ENCODE data around the gene NLRP10.
A peak's percentile ranks its signal among the peaks of the same experiment; 100 is the strongest.
"Not testable (repeated sequence)": the region's sequence is repeated elsewhere in the genome, so short reads cannot be mapped to it uniquely, and the experiment has no call there.

Gene NLRP10, protein sequence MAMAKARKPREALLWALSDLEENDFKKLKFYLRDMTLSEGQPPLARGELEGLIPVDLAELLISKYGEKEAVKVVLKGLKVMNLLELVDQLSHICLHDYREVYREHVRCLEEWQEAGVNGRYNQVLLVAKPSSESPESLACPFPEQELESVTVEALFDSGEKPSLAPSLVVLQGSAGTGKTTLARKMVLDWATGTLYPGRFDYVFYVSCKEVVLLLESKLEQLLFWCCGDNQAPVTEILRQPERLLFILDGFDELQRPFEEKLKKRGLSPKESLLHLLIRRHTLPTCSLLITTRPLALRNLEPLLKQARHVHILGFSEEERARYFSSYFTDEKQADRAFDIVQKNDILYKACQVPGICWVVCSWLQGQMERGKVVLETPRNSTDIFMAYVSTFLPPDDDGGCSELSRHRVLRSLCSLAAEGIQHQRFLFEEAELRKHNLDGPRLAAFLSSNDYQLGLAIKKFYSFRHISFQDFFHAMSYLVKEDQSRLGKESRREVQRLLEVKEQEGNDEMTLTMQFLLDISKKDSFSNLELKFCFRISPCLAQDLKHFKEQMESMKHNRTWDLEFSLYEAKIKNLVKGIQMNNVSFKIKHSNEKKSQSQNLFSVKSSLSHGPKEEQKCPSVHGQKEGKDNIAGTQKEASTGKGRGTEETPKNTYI

DNA sequence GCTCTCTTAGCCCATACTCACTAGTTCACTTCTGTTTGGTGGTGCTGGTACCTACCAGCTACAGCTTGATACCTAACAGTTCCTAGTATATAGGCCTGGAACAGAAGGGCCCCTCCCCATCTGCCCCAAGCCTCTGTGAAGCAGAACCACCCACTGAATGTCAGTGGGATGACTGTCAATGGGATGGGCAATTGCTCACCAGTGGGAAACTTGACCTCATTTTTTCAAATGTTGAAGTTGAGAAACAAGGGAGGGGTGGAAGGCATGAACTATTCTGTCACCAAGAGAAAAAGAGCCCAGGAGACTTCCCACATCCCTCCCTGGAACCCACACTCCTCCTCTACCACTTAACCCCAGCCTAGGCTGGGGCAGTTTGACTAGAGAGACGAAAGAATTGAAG lies at the start of gene NLRP10:
Gene NLRP10 (minus strand): TSS at position 62 of the 400 bp plus-strand sequence. CDS start 1,952 bp downstream, outside the sequence.
- DNase-seq (ENCODE audit: low read depth, low spot score) = no peak

DNA sequence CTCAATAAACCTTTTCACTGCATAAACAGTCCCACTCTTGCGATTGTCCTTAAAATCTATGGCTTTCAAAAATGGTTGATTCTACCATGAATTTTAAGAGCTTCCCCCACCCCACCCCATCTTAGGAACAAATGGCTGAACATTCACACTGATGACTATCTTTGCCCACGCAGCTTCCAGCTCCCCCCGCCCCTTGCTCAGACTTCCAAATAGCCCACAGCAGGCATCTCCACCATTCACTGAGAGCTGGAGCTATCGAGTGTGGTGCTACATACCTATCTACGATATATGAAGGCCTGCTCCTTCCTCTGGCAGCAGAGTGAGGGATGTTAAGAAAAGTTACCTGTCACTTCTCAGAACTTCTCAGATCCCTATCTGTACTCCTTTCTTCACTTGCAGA lies 48.6 kb upstream of the NLRP10 start:
- no peak for DNase-seq (ENCODE audit: low read depth, low spot score)

DNA sequence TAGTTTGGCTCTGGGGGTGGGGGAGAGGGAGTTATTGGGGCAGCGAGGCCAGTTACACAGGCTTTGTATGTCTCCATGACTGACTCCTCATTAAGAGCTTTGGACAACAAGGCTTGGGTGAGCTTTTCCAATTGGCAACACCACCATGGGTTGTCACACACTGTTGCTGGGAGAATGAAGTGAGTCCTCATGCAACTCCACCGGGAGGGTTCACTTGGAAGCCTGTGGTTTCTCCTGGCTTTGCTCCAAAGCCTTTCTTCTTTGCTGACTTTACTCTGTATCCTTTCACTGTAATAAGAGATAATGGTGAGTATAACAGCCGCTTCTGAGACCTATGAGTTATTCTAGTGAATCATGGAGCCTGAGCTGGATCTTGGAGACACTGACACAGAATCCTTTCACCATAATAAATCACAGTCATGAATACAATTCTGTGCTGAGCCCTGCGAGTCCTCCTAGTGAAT lies 46.8 kb upstream of the NLRP10 start:
- no peak for DNase-seq (ENCODE audit: low read depth, low spot score)

DNA sequence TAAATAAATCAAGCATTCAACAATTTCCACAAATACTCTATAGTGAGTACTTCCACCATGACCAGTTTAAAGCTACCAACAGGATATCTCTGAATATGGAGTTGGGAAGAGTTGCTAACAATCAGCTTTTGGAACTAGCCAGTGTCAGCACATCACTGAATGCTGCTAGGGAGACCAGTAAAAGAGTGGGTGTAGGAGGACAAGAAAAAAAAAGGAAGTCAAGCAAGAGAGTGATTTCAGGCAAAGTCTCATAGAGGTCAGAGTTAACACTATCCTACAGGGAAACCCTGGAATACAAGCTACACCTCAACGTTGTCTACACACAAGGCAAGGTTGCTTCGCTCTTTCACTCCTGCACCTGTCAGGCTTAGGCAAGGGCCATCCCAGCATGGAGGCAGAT lies 46.1 kb upstream of the NLRP10 start:
- DNase-seq (ENCODE audit: low read depth, low spot score) = no peak

DNA sequence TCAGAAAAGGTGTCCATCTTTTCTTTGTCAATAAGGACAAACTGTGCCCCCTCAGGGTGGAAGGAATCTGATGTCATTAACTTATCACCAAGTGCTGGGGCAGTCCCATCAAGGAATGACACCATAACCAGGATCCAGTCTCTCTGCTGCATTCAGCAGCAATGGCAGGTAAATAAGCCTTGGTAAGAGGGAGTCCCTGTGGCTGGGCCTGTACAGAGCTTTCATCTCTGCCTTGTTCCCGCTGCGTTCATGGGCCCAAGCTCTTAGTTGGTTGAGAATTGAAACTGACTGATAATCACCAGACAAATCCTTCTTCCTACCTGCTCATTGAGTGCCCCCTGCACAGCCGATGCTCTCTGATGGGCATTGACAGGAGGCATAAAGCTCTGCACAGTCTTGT lies 44.6 kb upstream of the NLRP10 start:
- no peak for DNase-seq (ENCODE audit: low read depth, low spot score)

DNA sequence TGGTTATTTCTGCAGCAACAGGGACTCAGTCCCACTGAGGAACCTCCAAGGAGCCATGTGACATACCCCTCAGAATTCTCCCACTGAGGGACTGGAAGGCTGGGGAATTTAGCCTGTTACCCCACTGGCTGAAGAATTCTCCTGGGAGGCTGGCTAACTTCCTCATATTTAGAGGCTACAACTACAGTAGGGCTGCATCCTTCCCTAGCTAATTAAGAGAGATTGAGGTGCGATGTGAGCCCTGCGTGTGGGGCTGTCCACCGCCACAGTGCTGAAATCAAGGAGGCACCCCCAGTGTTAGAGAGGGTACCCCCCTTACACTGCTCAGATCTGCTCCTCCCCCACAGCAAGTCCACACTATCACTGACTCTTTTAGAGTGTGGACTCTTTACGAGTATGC lies 43.0 kb upstream of the NLRP10 start:
- DNase-seq (ENCODE audit: low read depth, low spot score) = no peak

DNA sequence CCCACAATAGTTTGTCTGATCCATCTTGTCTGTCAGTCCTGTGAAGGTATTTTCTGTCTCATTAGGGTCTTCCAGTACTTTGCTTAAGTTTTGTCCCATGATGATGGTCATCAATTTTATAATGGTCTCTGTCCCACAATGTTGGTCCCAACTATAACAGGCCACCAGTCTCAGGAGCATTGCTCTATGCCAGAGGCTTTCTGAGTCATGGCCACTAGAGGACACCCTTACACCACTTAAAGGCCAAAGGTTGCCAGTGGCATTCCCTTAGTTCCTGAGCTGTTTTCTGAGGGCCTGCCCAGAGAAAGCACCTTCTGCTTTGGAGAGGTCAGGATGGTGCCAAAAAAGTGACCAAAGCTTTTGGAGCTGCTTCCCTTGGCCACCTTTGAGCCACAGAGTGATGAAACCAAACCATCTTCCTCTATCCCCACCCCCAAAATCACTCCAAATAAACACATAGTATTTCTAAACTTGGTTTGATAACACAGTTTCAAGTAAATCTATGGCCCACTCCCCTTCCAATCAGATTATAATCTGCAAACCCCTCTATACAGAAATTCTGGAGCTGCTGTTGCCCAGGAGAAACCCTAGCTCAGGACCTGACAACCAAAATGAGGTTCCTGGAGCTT lies 41.2 kb upstream of the NLRP10 start:
- peak; percentile 33 for DNase-seq (ENCODE audit: low read depth, low spot score)

DNA sequence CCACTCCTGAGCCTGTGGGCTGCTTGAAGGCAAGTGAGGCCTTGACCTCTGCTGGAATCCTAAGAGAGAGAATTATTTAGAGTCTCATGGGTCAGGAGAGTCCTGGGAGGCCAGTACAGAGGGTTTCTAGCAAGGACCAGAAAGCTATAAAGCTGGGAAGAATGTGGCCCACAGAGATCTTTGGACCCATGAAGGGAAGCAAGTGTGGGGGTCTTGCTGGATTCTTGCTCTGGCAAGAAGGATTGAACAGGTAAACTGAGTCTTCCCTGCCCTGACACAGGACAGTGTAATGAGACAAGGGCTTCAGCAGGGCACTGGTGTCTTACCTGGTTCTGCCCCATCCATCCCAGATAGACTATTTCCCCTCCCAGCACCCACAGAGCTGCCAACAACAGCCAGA lies 40.3 kb upstream of the NLRP10 start:
- DNase-seq (ENCODE audit: low read depth, low spot score) = no peak

DNA sequence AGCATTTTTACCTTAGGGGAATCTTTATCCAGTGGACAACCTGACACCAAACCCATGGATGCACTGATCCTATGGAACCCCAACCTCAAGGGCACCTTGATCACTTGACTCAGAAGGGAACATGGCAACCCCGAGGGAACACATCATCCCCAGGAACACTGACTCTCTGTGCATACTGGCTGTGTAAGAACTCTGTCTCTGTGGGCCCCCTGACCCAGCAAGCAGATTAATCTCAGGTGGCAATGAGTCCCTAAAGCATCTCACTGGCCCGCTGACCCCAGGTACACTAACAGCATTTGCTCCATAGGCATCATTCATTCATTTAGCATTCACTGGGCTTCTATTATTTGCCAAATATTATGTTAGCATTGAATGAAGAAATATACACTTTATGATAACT lies 38.8 kb upstream of the NLRP10 start:
- DNase-seq (ENCODE audit: low read depth, low spot score) = no peak

DNA sequence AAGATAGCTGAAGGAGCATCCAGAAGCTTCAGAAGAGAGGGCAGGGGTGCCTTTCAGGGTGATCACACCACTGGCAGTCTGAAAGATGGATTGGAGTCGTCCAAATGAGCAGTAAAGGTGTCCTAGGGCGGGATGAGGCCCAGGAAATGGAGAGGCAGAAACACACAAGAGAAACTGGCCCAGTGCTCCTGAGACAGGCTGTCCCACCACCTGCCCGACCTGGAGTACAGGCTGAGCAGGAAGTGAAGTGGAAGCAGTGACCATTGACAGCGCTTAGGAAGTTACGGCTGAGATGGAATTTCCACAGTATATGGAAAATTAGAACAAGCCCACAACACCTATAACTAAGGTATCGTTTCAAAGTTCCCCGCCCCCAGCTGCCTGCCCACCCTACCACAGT lies 37.9 kb upstream of the NLRP10 start:
- no peak for DNase-seq (ENCODE audit: low read depth, low spot score)

DNA sequence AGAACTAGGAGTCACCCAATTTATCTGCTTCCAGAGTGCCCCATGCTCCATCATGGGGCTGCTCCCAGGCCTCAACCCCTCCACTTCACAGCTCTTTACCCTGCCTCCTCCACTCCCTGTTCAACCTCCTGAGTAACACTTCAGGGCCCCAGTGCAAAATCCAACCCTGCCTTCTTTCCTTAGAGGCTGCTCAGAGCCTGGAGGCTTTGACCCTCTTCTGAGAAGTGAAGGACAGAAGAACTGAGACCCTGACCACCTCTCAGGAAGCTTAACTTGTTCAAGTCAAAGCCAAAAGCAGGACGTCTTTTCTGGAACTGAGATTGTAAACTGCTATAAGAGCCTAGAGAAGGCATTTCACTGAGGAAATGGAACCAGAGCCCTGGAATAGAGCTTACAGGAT lies 37.4 kb upstream of the NLRP10 start:
- no peak for DNase-seq (ENCODE audit: low read depth, low spot score)

DNA sequence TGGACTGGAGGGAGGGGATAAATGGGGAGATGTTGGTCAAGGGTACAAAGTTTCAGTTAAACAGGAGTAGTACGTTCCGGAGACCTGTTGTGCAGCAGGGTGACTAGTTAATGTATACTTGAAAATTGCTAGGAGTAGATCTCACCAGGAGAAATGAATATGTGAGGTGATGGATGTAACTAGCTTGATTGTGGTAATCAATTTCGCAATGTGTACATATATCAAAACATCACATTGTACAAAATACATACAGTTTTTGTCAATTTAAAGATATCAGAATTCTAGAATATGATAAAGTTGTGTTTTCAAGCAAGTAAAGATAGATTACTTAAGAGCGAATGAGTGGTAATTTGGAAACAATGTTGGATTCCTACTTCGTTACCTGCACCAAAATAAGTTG lies 35.1 kb upstream of the NLRP10 start:
- DNase-seq (ENCODE audit: low read depth, low spot score) = no peak

DNA sequence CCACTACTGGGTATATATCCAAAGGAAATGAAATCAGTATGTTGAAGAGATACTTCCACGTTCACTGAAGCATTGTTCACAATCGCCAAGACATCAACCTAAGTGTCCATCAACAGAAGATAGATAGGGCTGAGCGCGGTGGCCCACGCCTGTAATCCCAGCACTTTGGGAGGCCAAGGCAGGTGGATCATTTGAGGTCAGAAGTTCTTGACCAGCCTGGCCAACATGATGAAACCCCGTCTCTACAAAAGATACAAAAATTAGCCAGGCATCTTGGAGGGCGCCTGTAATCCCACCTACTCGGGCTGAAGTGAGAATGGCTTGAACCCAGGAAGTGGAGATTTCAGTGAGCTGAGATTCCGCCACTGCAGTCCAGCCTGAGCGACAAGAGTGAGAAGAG lies 34.5 kb upstream of the NLRP10 start:
- no peak for DNase-seq (ENCODE audit: low read depth, low spot score)

DNA sequence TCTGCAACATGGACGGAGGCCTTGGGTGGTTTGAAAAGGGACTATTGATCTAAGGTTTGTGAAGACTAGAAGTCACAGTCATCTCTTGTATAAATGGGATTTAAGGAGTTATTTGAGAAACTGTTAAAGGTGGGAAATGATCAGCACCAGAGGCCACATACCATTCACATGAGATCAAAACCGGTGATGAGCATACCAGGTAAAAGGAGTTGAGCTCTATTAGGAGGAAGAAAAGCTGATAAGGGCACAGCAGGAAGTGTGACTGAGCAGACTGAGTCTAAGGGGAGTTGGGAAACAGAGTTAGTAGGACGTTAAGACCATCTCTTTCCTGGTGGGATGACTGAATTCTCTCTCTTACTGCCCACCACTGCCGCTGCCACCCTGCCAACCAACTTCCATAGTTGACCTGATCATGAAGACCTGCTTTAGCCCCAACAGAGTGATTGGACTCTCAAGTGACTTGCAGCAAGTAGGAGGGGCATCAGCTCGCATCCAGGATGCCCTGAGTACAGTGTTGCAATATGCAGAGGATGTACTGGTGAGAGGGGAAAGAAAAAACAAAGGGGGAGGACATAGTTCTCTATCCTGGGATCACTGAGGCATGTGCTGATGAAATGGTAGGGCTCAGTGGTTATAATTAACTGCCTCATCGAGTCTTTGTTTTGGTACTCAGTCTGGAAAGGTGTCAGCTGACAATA lies 29.5 kb upstream of the NLRP10 start:
- DNase-seq (ENCODE audit: low read depth, low spot score) = no peak

DNA sequence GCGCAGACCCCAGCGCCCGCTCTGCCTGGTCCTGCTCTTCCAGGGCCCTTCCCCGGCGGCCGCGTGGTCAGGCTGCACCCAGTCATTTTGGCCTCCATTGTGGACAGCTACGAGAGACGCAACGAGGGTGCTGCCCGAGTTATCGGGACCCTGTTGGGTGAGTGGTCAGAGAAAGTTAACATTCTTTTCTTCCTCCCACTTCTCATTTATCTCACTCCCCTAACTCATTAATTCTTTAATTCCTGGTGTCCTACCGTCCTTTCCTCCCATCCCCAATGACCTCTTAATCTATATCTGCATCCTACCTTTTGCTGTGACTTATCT lies 22.3 kb upstream of the NLRP10 start:
- not testable (repeated sequence) for DNase-seq (ENCODE audit: low read depth, low spot score)

DNA sequence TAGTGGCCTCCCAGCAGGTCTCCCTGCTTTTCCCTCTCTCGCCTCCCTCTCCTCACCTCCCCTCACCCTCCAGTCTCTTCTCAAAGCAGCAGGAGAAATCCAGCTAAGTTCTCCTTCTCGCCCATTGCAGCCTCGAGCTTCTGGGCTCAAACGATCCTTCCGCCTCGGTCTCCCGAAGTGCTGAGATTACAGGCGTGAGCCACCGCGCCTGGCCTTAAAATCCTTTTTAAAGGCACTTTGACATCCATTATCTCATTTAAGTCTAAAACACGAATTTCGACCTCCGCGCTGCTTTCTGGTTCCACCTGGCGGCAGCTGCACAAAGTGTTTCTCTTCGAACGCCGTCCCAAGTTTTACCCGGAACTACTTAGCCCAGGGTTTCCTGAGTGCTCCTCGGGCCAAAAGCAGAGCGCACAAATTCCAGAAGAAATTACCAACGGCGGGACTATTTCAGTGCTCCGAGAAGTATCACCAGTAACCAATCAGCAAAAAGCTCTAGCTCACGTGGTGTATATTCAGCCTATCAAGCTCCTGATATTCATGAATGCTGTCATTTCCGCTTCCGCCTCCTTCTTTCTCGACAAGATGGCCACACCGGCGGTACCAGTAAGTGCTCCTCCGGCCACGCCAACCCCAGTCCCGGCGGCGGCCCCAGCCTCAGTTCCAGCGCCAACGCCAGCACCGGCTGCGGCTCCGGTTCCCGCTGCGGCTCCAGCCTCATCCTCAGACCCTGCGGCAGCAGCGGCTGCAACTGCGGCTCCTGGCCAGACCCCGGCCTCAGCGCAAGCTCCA lies 21.7 kb upstream of the NLRP10 start, which contains the start of gene EIF3F:
Gene EIF3F (plus strand): TSS at position 570 of the 792 bp plus-strand sequence. CDS start 16 bp downstream, at position 586.
- peak; percentile 100 for DNase-seq (ENCODE audit: low read depth, low spot score)

DNA sequence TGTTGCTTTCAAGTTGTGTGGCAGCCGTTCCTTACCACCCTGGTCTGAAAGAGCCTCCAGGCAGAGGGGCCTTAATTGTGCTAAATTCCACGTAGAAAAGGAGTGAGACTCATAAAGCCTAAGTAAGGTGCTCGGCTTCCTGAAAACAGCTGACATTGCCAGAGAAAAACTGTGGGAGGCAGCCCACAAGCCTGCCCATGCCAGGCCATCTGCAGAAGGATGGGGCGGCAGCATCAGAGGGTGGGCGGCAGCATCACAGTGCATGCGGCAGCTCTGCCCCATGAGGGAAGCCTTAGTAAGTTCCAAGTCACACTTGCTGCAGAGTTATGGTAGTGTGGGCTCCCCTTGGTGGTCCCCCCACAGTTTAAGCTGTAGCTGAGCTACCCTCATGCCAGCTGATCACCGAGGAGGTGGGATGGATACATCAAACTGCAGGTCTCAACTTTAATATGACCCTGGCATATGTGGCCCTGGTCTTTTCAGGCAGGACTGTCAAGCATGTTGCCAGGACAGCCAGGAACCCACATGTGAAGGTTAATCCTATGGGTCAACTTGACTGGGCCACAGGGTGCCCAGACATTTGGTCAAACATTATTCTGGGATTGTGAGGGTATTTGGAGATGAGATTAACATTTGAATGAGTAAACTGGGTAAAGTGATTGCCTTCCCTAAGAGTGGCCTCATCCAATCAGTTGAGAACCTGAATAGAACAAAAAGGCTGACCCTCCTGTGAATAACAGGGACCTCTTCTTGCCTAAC lies 18.8 kb upstream of the NLRP10 start:
- no peak for DNase-seq (ENCODE audit: low read depth, low spot score)

DNA sequence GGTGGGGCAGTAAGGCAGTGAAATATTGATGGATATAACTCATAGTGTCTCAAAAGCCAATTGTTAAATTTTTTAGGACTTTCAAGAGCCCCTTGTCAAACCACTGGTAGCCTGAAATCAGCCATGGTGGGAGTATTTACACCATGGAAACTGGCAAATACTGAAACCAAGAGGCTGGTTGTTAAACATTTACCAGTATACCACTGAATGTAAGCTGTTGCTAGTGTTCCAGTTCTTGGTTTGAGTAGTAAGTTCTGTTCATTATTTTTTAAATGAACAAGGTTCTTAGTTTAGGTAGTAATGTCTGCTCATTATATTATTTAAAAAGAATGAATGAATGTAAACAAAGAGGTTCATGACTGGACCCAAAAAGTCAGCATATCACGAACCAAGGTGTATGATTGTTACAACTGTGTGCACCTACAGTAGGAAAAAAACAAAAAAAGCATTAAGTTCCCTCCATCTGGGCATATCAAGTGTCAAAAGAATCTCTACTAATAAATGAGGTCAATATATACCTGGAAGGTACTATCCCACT lies 17.4 kb upstream of the NLRP10 start:
- no peak for DNase-seq (ENCODE audit: low read depth, low spot score)

DNA sequence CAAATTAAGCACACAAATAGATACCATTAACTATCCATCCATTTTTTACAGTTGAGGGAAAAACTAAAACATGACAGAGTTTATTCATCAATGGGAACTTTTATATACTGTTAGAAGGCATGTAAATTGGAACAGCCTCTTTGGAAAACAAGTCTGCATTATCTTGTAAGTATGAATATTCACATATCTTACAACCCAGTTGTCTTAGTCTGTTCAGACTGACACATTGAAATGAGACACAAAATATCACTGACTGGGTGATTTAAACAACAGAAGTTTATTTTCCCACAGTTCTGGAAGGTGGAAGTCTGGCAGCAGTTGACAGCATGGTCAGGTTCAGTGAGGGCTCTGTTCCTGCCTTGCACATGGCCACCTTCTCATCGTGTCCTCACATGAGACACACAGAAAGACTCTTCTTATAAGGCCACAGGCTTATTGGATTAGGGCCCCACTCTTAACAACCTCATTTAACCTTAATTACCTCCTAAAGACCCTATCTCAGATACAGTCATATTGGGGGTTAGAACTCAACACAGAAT lies 16.4 kb upstream of the NLRP10 start:
- DNase-seq (ENCODE audit: low read depth, low spot score) = no peak

Measured in iPS DF 19.7 (cell line).